GM18870 (cell line): ENCODE measurements around the gene STARD6.
"Not testable (repeated sequence)": the region's sequence is repeated elsewhere in the genome, so short reads cannot be mapped to it uniquely, and the experiment has no call there.

Experiments
- ATAC-seq: cut with Tn5 transposase; IDR thresholded peaks from one replicate; pipeline ENCODE4 v1.9.1; 2021; ENCODE audit warnings: moderate library complexity; ENCODE audit not compliant: unreplicated experiment

STARD6 gene

GRCh38 chr18:54357660-54358494 lies at the start of gene STARD6, which contains the start of gene C18orf54:
STARD6 (minus strand) TSS chr18:54357858; CDS start chr18:54354573, 3,285 bp downstream.
C18orf54 (plus strand) TSS chr18:54357906; CDS start chr18:54360573, 2,667 bp downstream.
- peak; percentile 77 for ATAC-seq

GRCh38 chr18:54405290-54405689 lies 47.6 kb upstream of the STARD6 start:
- no peak for ATAC-seq

GRCh38 chr18:54396760-54397159 lies 39.1 kb upstream of the STARD6 start:
- no peak for ATAC-seq

- ATAC-seq: no peak
These were observed 36.1 kb upstream of the STARD6 start for GRCh38 chr18:54393648-54394294.

- ATAC-seq: peak; percentile 43
These were observed 34.9 kb upstream of the STARD6 start for GRCh38 chr18:54392543-54393023.

- ATAC-seq: no peak
These were observed 33.2 kb upstream of the STARD6 start for GRCh38 chr18:54390838-54391237.

- no peak for ATAC-seq
These were observed 31.5 kb upstream of the STARD6 start for GRCh38 chr18:54389143-54389505.

- ATAC-seq: peak; percentile 91
These were observed 30.8 kb upstream of the STARD6 start for GRCh38 chr18:54388203-54389142.

GRCh38 chr18:54387631-54388030 lies 30.0 kb upstream of the STARD6 start:
- no peak for ATAC-seq

GRCh38 chr18:54386800-54387495 lies 29.3 kb upstream of the STARD6 start:
- not testable (repeated sequence) for ATAC-seq

GRCh38 chr18:54386043-54386442 lies 28.4 kb upstream of the STARD6 start:
- no peak for ATAC-seq

- no peak for ATAC-seq
These were observed 25.1 kb upstream of the STARD6 start for GRCh38 chr18:54382733-54383252.

- no peak for ATAC-seq
These were observed 24.4 kb upstream of the STARD6 start for GRCh38 chr18:54382076-54382475.

GRCh38 chr18:54381640-54382039 lies 24.0 kb upstream of the STARD6 start:
- ATAC-seq: no peak

GRCh38 chr18:54378057-54378456 lies 20.4 kb upstream of the STARD6 start:
- ATAC-seq: no peak

- no peak for ATAC-seq
These were observed 2.7 kb upstream of the STARD6 start for GRCh38 chr18:54360406-54360805.

- ATAC-seq: no peak
These were observed 1.6 kb upstream of the STARD6 start for GRCh38 chr18:54359233-54359632.

GRCh38 chr18:54358495-54359040 lies 910 bp upstream of the STARD6 start:
- ATAC-seq: peak; percentile 14

- peak; percentile 8 for ATAC-seq
These were observed 487 bp downstream of the STARD6 start for GRCh38 chr18:54357082-54357659.
